Sigmoid colon (tissue), 7 donors: ENCODE results near the gene NLGN1. TPM values are rescaled to one million over a fixed set of nuclear protein-coding genes. Genes with fewer than 3 reads are reported as not detected.
"Not testable (repeated sequence)": the region's sequence is repeated elsewhere in the genome, so short reads cannot be mapped to it uniquely, and the experiment has no call there.

Experiments
- DNase-seq: peaks from one replicate; pipeline ENCODE4 v3.0.0-alpha.2; 2019
- H3K27ac ChIP-seq, 4 donors: fragments of 200-600 bp; sonication (generic); one replicate each; pipeline ENCODE4 v1.5.1; 2016 to 2019; ENCODE audit warnings: mild to moderate bottlenecking in 1 of 4
- H3K27me3 ChIP-seq, 3 donors: fragments of 200-600 bp; sonication (generic); one replicate each; pipeline ENCODE4 v1.5.1; 2019; ENCODE audit warnings: mild to moderate bottlenecking in 1 of 3
- H3K36me3 ChIP-seq, 4 donors: fragments of 200-600 bp; sonication (generic); one replicate each; pipeline ENCODE4 v1.5.1; 2016 to 2019
- H3K4me1 ChIP-seq, 4 donors: fragments of 200-600 bp; sonication (generic); one replicate each; pipeline ENCODE4 v1.5.1; 2017 to 2019
- H3K4me3 ChIP-seq, 4 donors: fragments of 200-600 bp; sonication (generic); one replicate each; pipeline ENCODE4 v1.5.1; 2017 to 2019; ENCODE audit warnings: mild to moderate bottlenecking in 2 of 4, moderate library complexity in 1 of 4
- H3K9me3 ChIP-seq, 4 donors: fragments of 200-600 bp in 3 of 4; sonication (generic) in 3 of 4; one replicate each; pipeline versions ENCODE4 v1.5.1 to v1.6.1; 2013 to 2019
- EP300 ChIP-seq, 4 donors: sonication (generic); formaldehyde crosslinking; IDR thresholded peaks; one replicate each; pipeline ENCODE4 v1.6.1; 2017; ENCODE audit warnings: antibody characterized with exemption in 4 of 4
- POLR2A ChIP-seq, 2 donors: fragments of 450-650 bp; IDR thresholded peaks; one replicate each; pipeline ENCODE4 v1.6.1; 2016; ENCODE audit warnings: antibody characterized with exemption in 2 of 2, mild to moderate bottlenecking in 2 of 2, moderate library complexity in 2 of 2
- POLR2AphosphoS5 ChIP-seq, 4 donors: sonication (generic); formaldehyde crosslinking; IDR thresholded peaks; one replicate each; pipeline ENCODE4 v1.6.1; 2017; ENCODE audit warnings: antibody characterized with exemption in 4 of 4
- WGBS, 2 donors: extraction: QIAGEN DNeasy Blood & Tissue Kit; methylation state at CpG; one replicate each; pipeline ENCODE4 v1.1.7; 2013; 5-methylcytosine and 5-hydroxymethylcytosine counted together
- intact Hi-C: fragments of 100-400 bp; cut with DNase I; formaldehyde crosslinking; loops from one replicate; pipeline ENCODE4 v1.15.1; 2023
- polyA plus RNA-seq, 3 donors: library from polyadenylated mRNA; stranded (reverse); fragments of 200-250 nt; gene quantifications; one replicate each; pipeline ENCODE4 v1.2.3, GENCODE V29; 2013
- total RNA-seq, 4 donors: library from RNA; depleted of rRNA; stranded (reverse); fragments of >200 nt; gene quantifications; one replicate each; pipeline ENCODE4 v1.1.0, GENCODE V29; 2016
- TF ChIP-seq, protein P1 (sequence below), 4 experiments: fragments of 450-650 bp in 3 of 4; fragments of 200-600 bp in 1 of 4; IDR thresholded peaks; one replicate each; pipeline ENCODE4 v1.5.1; 2016 to 2019; ENCODE audit warnings: antibody characterized with exemption in 4 of 4, mild to moderate bottlenecking in 3 of 4, moderate library complexity in 2 of 4
- donor health status: healthy with polysubstance abuse.
- donor health status: Bipolar disorder and iron deficiency.
- donor health status: healthy.

Gene NLGN1
- total and polyA plus RNA-seq, 7 donors = under 0.01 to 33.5 (median 28.3) TPM; not detected in 1

DNA sequence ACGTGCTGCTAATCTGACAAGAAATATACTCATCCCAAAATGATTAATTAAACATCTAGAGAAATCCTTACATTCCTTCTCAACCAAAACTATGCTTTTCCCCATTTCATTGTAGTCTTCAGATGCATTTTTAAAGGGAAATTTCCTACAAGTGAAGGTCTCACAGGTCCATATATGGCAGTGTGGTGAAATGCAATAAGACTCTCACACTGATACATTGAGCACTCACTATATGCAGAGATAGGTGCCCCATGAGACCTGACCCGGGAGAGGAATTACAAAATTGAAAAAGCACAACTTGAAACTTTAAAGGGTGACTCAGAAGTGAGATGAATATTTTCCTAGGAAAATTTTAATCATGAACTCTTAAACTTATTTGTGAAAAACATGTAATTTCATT is 832.4 kb downstream of the NLGN1 start:
- Histone ChIP-seq H3K4me3 (no peak overlapping the region), H3K27me3 (no peaks in the 10 kb centered on the region), H3K4me1 (no peaks in the 10 kb centered on the region), H3K9me3 (no peaks in the 10 kb centered on the region), H3K27ac (no peak overlapping the region), H3K36me3 (no peaks in the 10 kb centered on the region)
- no peak for DNase-seq
- TF ChIP-seq POLR2AphosphoS5 (IDR thresholded peaks at IDR 0.05) = no peak
- TF ChIP-seq POLR2A (IDR thresholded peaks at IDR 0.05) = no peak
- no peak for TF ChIP-seq EP300 (IDR thresholded peaks at IDR 0.05)
- TF ChIP-seq, protein P1, sequence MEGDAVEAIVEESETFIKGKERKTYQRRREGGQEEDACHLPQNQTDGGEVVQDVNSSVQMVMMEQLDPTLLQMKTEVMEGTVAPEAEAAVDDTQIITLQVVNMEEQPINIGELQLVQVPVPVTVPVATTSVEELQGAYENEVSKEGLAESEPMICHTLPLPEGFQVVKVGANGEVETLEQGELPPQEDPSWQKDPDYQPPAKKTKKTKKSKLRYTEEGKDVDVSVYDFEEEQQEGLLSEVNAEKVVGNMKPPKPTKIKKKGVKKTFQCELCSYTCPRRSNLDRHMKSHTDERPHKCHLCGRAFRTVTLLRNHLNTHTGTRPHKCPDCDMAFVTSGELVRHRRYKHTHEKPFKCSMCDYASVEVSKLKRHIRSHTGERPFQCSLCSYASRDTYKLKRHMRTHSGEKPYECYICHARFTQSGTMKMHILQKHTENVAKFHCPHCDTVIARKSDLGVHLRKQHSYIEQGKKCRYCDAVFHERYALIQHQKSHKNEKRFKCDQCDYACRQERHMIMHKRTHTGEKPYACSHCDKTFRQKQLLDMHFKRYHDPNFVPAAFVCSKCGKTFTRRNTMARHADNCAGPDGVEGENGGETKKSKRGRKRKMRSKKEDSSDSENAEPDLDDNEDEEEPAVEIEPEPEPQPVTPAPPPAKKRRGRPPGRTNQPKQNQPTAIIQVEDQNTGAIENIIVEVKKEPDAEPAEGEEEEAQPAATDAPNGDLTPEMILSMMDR (IDR thresholded peaks at IDR 0.05) = no peak
- 69 to 80% methylated on average over 2 of the region's 2 CpGs for WGBS, 2 donors
- intact Hi-C loops = no loop called here

- 82 to 86% methylated on average over 10 of the region's 10 CpGs for WGBS, 2 donors
- H3K4me3 ChIP-seq, H3K27ac ChIP-seq, H3K36me3 ChIP-seq, H3K4me1 ChIP-seq, H3K27me3 ChIP-seq, H3K9me3 ChIP-seq, DNase-seq, intact Hi-C loops: not testable (repeated sequence)
These were observed 834.6 kb downstream of the NLGN1 start for GRCh38 chr3:174232028-174232657.

- Histone ChIP-seq H3K36me3 (no peaks in the 10 kb centered on the region), H3K9me3 (no peaks in the 10 kb centered on the region), H3K4me1 (no peaks in the 10 kb centered on the region), H3K27ac (no peak overlapping the region), H3K4me3 (no peak overlapping the region), H3K27me3 (no peaks in the 10 kb centered on the region)
- intact Hi-C loops = no loop called here
- TF ChIP-seq, protein P1 (IDR thresholded peaks at IDR 0.05) = no peak
- TF ChIP-seq EP300 (IDR thresholded peaks at IDR 0.05) (no peak), POLR2A (IDR thresholded peaks at IDR 0.05) (no peak), POLR2AphosphoS5 (IDR thresholded peaks at IDR 0.05) (no peak)
- DNase-seq = no peak
- WGBS, 2 donors = 88% methylated on average over 12 of the region's 12 CpGs
These were observed 835.3 kb downstream of the NLGN1 start for GRCh38 chr3:174232658-174233429.

- Histone ChIP-seq H3K4me3 (no peak overlapping the region), H3K9me3 (no peaks in the 10 kb centered on the region), H3K27ac (no peak overlapping the region), H3K4me1 (no peaks in the 10 kb centered on the region), H3K27me3 (no peaks in the 10 kb centered on the region), H3K36me3 (no peaks in the 10 kb centered on the region)
- 86 to 96% methylated on average over 2 of the region's 2 CpGs for WGBS, 2 donors
- no peak for DNase-seq
- TF ChIP-seq, protein P1 (IDR thresholded peaks at IDR 0.05) = no peak
- TF ChIP-seq EP300 (IDR thresholded peaks at IDR 0.05) (no peak), POLR2AphosphoS5 (IDR thresholded peaks at IDR 0.05) (no peak), POLR2A (IDR thresholded peaks at IDR 0.05) (no peak)
- intact Hi-C loops = no loop called here
These were observed 836.0 kb downstream of the NLGN1 start for GRCh38 chr3:174233511-174233910.

DNA sequence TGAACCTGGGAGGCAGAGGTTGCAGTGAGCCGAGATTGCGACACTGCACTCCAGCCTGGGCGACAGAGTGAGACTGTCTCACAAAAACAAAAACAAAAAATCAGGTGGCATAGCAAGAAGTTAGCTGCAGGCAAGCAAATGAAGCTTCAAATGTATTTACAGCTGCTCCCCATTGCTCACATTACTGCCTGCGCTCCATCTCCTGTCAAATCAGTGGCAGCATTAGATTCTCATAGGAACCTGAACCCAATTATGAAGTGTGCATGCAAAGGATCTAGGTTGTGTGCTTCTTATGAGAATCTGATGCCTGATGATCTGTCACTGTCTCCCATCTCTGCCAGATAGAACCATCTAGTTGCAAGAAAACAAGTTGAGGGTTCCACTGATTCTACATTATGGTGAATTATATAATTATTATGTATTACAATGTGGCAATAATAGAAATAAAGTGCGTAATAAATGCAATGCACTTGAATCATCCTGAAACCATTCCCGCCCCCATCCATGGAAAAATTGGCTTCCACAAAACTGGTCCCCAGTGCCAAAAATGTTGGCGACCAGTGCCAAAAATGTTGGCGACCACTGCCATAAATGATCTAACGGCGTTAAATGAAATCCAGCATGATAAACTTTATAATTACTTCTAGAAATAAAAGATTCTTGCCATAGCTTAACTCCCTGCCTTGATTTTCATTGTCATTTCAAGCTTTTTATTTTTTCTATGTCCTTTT is 844.9 kb downstream of the NLGN1 start:
- intact Hi-C loops = no loop called here
- Histone ChIP-seq H3K9me3 (no peaks in the 10 kb centered on the region), H3K4me1 (peaks cover 0 to 37% (median 25%) of the 10 kb centered on the region in 4 donors), H3K27me3 (no peaks in the 10 kb centered on the region), H3K36me3 (no peaks in the 10 kb centered on the region), H3K4me3 (no peak overlapping the region), H3K27ac (peak overlapping the region in 2 of 4 donors; percentile 6 to 22)
- DNase-seq = no peak
- TF ChIP-seq EP300 (IDR thresholded peaks at IDR 0.05) (no peak), POLR2A (IDR thresholded peaks at IDR 0.05) (no peak), POLR2AphosphoS5 (IDR thresholded peaks at IDR 0.05) (no peak)
- TF ChIP-seq, protein P1 (IDR thresholded peaks at IDR 0.05) = no peak
- 81 to 87% methylated on average over 10 of the region's 10 CpGs for WGBS, 2 donors
